K562 (cell line): ENCODE measurements around the gene MYADML2. TPM values are rescaled to one million over a fixed set of nuclear protein-coding genes. Genes with fewer than 3 reads are reported as not detected.
A peak's percentile ranks its signal among the peaks of the same experiment; 100 is the strongest.

Experiments
- ATAC-seq: fragments of 200-7000 bp; cut with Tn5 transposase; 3 replicates; pipeline ENCODE4 v1.9.1; 2020; ENCODE audit warnings: moderate library complexity
- BruUV-seq: library from RNA; stranded (reverse); fragments of 400-500 nt; replicated peaks from 2 replicates; lab custom pipeline; 2021; lab: Mats Ljungman, UMichigan
- CTCF ChIA-PET: fragments of 300-600 bp; formaldehyde crosslinking; extraction: SDS; loops from one replicate; lab custom pipeline; 2021; ENCODE audit warnings: low intra/inter-chr PET ratio; lab: Yijun Ruan, JAX
- POLR2A ChIA-PET: fragments of 300-600, 350-650 bp; sonication (Branson Sonifier 250); formaldehyde crosslinking; extraction: SDS; loops from one replicate; lab custom pipeline; 2021; ENCODE audit warnings: antibody characterized with exemption, inconsistent platforms; lab: Yijun Ruan, JAX
- DNase-seq, 4 experiments: peaks; one replicate each; pipeline versions ENCODE4 v3.0.0 to v3.0.0-alpha.2; 2011 to 2018; ENCODE audit warnings: low spot score in 3 of 4, mixed read lengths in 3 of 4; ENCODE audit errors: extremely low read depth in 1 of 4
- FAIRE-seq: peaks from 2 replicates; lab custom pipeline; 2011; peaks lifted over from hg19 to GRCh38; lab: Jason Lieb, UNC
- H2AFZ ChIP-seq: 2 replicates; pipeline ENCODE4 v1.6.0; 2011; ENCODE audit warnings: low read depth, low read length, control low read depth, inconsistent platforms
- H3K27ac ChIP-seq: fragments of 200-600 bp; 3 replicates; pipeline ENCODE4 v1.8.0; 2011; ENCODE audit warnings: low read depth, mild to moderate bottlenecking, control low read depth, inconsistent platforms, low read length, moderate library complexity, mixed read lengths; ENCODE audit errors: extremely low read depth
- H3K27me3 ChIP-seq, 2 experiments: fragments of 300-600 bp in 1 of 2; 2 replicates in 1 of 2; 3 replicates in 1 of 2; pipeline versions ENCODE4 v1.6.0 to v1.8.0; 2011; ENCODE audit warnings: inconsistent platforms in 2 of 2, low read length in 2 of 2, mild to moderate bottlenecking in 1 of 2, mixed read lengths in 1 of 2, moderate library complexity in 1 of 2; ENCODE audit not compliant: control insufficient read depth in 2 of 2, insufficient read depth in 2 of 2
- H3K36me3 ChIP-seq: fragments of 300-600 bp; 3 replicates; pipeline ENCODE4 v1.8.0; 2011; ENCODE audit warnings: mild to moderate bottlenecking, low read length, inconsistent platforms; ENCODE audit not compliant: control insufficient read depth, insufficient read depth
- H3K4me1 ChIP-seq, 2 experiments: fragments of 200-600 bp in 1 of 2; replicated peaks in 1 of 2; 2 replicates in 1 of 2; 3 replicates in 1 of 2; pipeline versions ENCODE4 v1.5.1 to v1.8.0; 2011; ENCODE audit warnings: inconsistent platforms in 2 of 2, low read length in 2 of 2, mild to moderate bottlenecking in 1 of 2, mixed read lengths in 1 of 2, moderate library complexity in 1 of 2; ENCODE audit not compliant: control insufficient read depth in 2 of 2, insufficient read depth in 2 of 2
- H3K4me2 ChIP-seq: 2 replicates; pipeline ENCODE4 v1.6.1; 2011; ENCODE audit warnings: low read length, control low read depth, inconsistent platforms, mixed read lengths; ENCODE audit not compliant: insufficient read depth
- H3K4me3 ChIP-seq: fragments of 200-600 bp; sonication (generic), shearing (Covaris generic); 2 replicates; pipeline ENCODE4 v1.5.1; 2016; ENCODE audit warnings: control low read depth, inconsistent platforms
- H3K79me2 ChIP-seq: fragments of 200-600 bp; 3 replicates; pipeline ENCODE4 v1.8.0; 2011; ENCODE audit warnings: low read length, inconsistent platforms; ENCODE audit not compliant: control insufficient read depth, insufficient read depth
- H3K9ac ChIP-seq, 2 experiments: 2 replicates each; pipeline versions ENCODE4 v1.6.0 to v1.6.1; 2011; ENCODE audit warnings: low read depth in 2 of 2, low read length in 2 of 2, control low read depth in 1 of 2, inconsistent platforms in 1 of 2, mild to moderate bottlenecking in 1 of 2, mixed read lengths in 1 of 2; ENCODE audit not compliant: insufficient read depth in 1 of 2
- H3K9me1 ChIP-seq: one replicate; pipeline ENCODE4 v1.6.0; 2011; ENCODE audit warnings: inconsistent platforms, mild to moderate bottlenecking, low read length, moderate library complexity; ENCODE audit not compliant: control insufficient read depth, insufficient read depth
- H3K9me3 ChIP-seq: replicated peaks from 2 replicates; pipeline ENCODE4 v1.5.1; 2011; ENCODE audit warnings: low read depth, low read length, inconsistent platforms; ENCODE audit not compliant: control insufficient read depth, insufficient read depth
- H4K20me1 ChIP-seq: replicated peaks from 2 replicates; pipeline ENCODE4 v1.6.1; 2011; ENCODE audit warnings: low read length, inconsistent platforms, mixed read lengths; ENCODE audit not compliant: control insufficient read depth, insufficient read depth
- CBX8 ChIP-seq: fragments of 200-600 bp; sonication (generic); IDR thresholded peaks from 2 replicates; pipeline ENCODE4 v1.6.1; 2012; ENCODE audit warnings: borderline replicate concordance, mixed run types, low read depth, mild to moderate bottlenecking, moderate library complexity, mixed read lengths, low read length, control low read depth, inconsistent platforms; ENCODE audit not compliant: poor library complexity, severe bottlenecking; ENCODE audit errors: extremely low read depth
- E2F3 ChIP-seq: fragments of 250-450 bp; sonication (Bioruptor Pico); IDR thresholded peaks from 2 replicates; pipeline ENCODE4 v1.4.0; 2020; ENCODE audit warnings: mild to moderate bottlenecking
- EHMT2 ChIP-seq: fragments of 450-650 bp; IDR thresholded peaks from 2 replicates; pipeline ENCODE4 v1.6.1; 2018; ENCODE audit warnings: antibody characterized with exemption
- ETV5 ChIP-seq: sonication (generic); formaldehyde crosslinking; IDR thresholded peaks from 2 replicates; pipeline ENCODE4 v1.4.0; 2020; ENCODE audit warnings: low read depth, mild to moderate bottlenecking, missing genetic modification reagents
- HDGF ChIP-seq: fragments of 450-650 bp; IDR thresholded peaks from 2 replicates; pipeline ENCODE4 v1.6.1; 2016
- HOXB6 ChIP-seq: fragments of 250-450 bp; sonication (Bioruptor Pico); IDR thresholded peaks from 2 replicates; pipeline ENCODE4 v1.5.1; 2022; ENCODE audit warnings: mild to moderate bottlenecking, borderline replicate concordance
- RBM34 ChIP-seq: fragments of 200-400 bp; formaldehyde crosslinking; IDR thresholded peaks from 2 replicates; pipeline ENCODE4 v1.6.1; 2018; ENCODE audit warnings: low read length, borderline replicate concordance; ENCODE audit not compliant: insufficient read depth
- ZBTB2 ChIP-seq: fragments of 450-650 bp; IDR thresholded peaks from 2 replicates; pipeline ENCODE4 v1.6.1; 2016; ENCODE audit warnings: antibody characterized with exemption
- ZNF165 ChIP-seq: fragments of 250-450 bp; sonication (Bioruptor Pico); IDR thresholded peaks from 2 replicates; pipeline ENCODE4 v1.4.0; 2020; ENCODE audit warnings: borderline replicate concordance
- ZNF184 ChIP-seq: sonication (generic); formaldehyde crosslinking; IDR thresholded peaks from 2 replicates; pipeline ENCODE4 v1.5.0; 2020; ENCODE audit warnings: missing genetic modification reagents
- ZNF217 ChIP-seq: sonication (generic); formaldehyde crosslinking; IDR thresholded peaks from 2 replicates; pipeline ENCODE4 v1.8.0; 2022; ENCODE audit warnings: mild to moderate bottlenecking, missing genetic modification reagents
- WGBS: fragments of 100-300 bp; shearing (Covaris generic); methylation state at CpG from one replicate; pipeline ENCODE4 v1.1.6; 2016; ENCODE audit warnings: low coverage, mixed read lengths; ENCODE audit not compliant: insufficient coverage; ENCODE audit errors: missing lambda C conversion rate; 5-methylcytosine and 5-hydroxymethylcytosine counted together
- in situ Hi-C: fragments of 300-500 bp; cut with MboI; formaldehyde crosslinking; loops from 4 replicates; pipeline ENCODE4 v1.15.0; 2018; ENCODE audit warnings: inconsistent platforms, mixed read lengths
- intact Hi-C: fragments of 100-400 bp; cut with micrococcal nuclease; formaldehyde crosslinking; loops from 2 replicates; pipeline ENCODE4 v1.14.2; 2022
- polyA plus RNA-seq, 8 experiments: library from polyadenylated mRNA; depleted of rRNA in 4 of 8; stranded (reverse) in 5 of 8; unstranded in 3 of 8; fragments of >200 nt; fragmentation: Nextera tagmentation in 2 of 8; fragmentation: Illumina TruSeq in 1 of 8; extraction: Ambion mirVana in 2 of 8; extraction: Trizol in 1 of 8; gene quantifications; 2 replicates each; pipeline versions ENCODE4 v1.2.1 to v1.2.3, GENCODE V29; 2011 to 2014; ENCODE audit warnings: inconsistent platforms in 1 of 8, missing spikeins in 1 of 8
- total RNA-seq, 7 experiments: library from RNA; depleted of rRNA in 6 of 7; stranded (reverse); fragments of >200 nt in 6 of 7; fragmentation: Illumina TruSeq in 2 of 7; extraction: Trizol in 2 of 7; gene quantifications; 2 replicates each; pipeline versions ENCODE4 v1.2.1 to v1.2.3, GENCODE V29; 2011 to 2021; ENCODE audit warnings: low replicate concordance in 1 of 7
- TF ChIP-seq, protein P1 (sequence below): fragments of 450-650 bp; formaldehyde crosslinking; conservative IDR thresholded peaks from 2 replicates; pipeline ENCODE4 v1.4.0; 2022; ENCODE audit warnings: mild to moderate bottlenecking, missing genetic modification characterization
- TF ChIP-seq, protein P2 (sequence below): sonication (generic); formaldehyde crosslinking; IDR thresholded peaks from 2 replicates; pipeline ENCODE4 v1.8.1; 2023; ENCODE audit warnings: mild to moderate bottlenecking, missing genetic modification reagents
- TF ChIP-seq, protein P3 (sequence below), 2 experiments: fragments of 450-650 bp in 1 of 2; sonication (generic) in 1 of 2; formaldehyde crosslinking; conservative IDR thresholded peaks; 2 replicates each; pipeline versions ENCODE4 v1.4.0 to v1.8.1; 2020 to 2022; ENCODE audit warnings: mild to moderate bottlenecking in 1 of 2, missing genetic modification reagents in 1 of 2

MYADML2 gene
- total and polyA plus RNA-seq, 9 of the 15 experiments (the other 6 are each of a cell fraction or from before 2014, with no cell fraction given): not detected

DNA sequence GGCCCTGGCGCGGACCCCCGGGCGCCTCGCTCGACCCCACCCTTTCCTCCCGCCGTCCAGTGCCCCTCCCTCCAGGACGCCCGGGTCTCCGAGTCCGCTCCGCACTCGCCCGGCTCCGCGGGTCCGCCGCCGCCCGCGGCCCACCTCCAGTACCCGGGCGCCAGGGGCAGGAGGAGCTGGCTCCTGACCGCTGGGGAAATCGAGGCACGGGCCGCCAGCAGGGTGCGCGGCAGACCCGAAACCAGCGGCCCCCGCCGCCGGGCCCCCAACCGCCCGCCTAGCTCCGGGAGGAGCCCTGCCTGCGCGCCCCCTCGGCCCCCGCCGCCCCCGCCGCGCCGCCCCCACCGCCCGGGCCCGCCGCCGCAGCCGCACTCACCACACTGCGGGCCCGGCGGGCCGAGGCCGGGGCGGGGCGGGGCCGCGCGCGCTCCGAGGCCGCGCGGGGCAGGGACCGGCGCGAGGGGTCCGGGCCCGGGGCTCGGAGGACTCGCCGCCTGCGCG lies 19.8 kb downstream of the MYADML2 start (continued):
- TF ChIP-seq HOXB6 (CRISPR knock-in tag): no peak
- TF ChIP-seq CBX8: no peak
- TF ChIP-seq E2F3 (CRISPR knock-in tag): no peak

DNA sequence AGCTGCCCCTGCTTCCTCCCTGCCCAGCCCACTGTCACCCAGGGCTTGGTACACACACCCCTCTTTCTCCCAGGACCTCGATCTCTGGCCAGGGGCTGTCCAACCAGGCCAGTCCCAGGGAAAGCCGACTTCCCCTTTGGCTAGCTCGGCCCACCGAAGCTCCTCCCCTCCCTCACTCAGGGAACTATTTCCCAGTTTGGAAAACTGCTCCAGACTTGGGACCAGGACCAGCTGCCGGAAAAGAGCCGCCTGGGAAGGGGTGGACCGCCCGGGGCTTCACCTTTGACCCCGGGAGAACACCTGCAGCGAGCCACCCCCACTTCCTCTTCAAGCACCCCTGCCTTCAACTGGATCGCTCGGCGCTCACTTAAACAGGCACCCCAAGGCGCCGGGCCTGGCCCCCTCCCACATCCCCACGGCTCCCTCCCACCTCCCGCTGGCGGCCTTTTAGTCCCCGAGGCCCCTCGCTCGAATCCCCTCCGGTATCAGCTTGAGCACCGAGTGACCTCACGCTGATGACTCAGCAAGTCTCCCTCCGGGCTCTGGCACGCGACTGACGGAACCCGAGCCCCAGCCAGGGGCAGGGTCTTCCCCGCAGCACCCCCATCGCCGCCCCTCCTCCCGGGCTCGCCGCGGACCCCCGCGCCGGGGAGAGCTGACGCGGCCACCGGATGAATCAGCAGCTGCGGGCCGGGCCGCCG lies 20.4 kb downstream of the MYADML2 start:
- H3K36me3 ChIP-seq: peaks cover 13% of the 10 kb centered on the region; the same call in 2 of the 3 replicates
- H3K9ac ChIP-seq: peak overlapping the region; percentile 92 to 93
- H3K9me1 ChIP-seq: no peaks in the 10 kb centered on the region
- DNase-seq: peak; percentile 69 to 90 (median 76)
- BruUV-seq: TSS peak; percentile 32
- H3K27me3 ChIP-seq: no peaks in the 10 kb centered on the region
- in situ Hi-C loops (no loop called here), intact Hi-C loops (no loop called here)
- H3K4me1 ChIP-seq: peaks cover 41 to 95% of the 10 kb centered on the region in 2 experiments
- peak overlapping the region; percentile 80 for H3K4me2 ChIP-seq
- ChIA-PET CTCF (interaction anchor here (0.8 kb wide), 1 partner anchor 10 kb away, joined by 3 read pairs; no protein-coding TSS in a partner anchor), POLR2A (interaction anchor here (0.5 to 4.8 kb wide), 18 partner anchors 8 to 509 kb away, joined by 3 to 32 read pairs (median 3); partner anchors contain the start of genes ACTG1, ARL16, HGS and MRPL12)
- FAIRE-seq: peak; percentile 78
- ATAC-seq: peak; percentile 6
- no peaks in the 10 kb centered on the region for H3K9me3 ChIP-seq
- no peak overlapping the region for H2AFZ ChIP-seq
- WGBS: under 1% methylated on average over 27 of the region's 46 CpGs
- H3K27ac ChIP-seq: peak overlapping the region; percentile 98
- H3K79me2 ChIP-seq: peaks cover 75% of the 10 kb centered on the region
- peak overlapping the region; percentile 81 for H3K4me3 ChIP-seq
- H4K20me1 ChIP-seq: peaks cover 6% of the 10 kb centered on the region; the same call in 1 of the 2 replicates
- TF ChIP-seq RBM34 (no peak), ZNF165 (CRISPR knock-in tag) (no peak), ETV5 (CRISPR knock-in tag) (0 out of 2 replicates have a peak, but pooled peaks have one; percentile 16), EHMT2 (no peak), ZNF217 (CRISPR knock-in tag) (no peak), HDGF (no peak), ZNF184 (CRISPR knock-in tag) (no peak), ZBTB2 (peak; percentile 60; the same call in 1 of the 2 replicates)
- TF ChIP-seq, protein P1, sequence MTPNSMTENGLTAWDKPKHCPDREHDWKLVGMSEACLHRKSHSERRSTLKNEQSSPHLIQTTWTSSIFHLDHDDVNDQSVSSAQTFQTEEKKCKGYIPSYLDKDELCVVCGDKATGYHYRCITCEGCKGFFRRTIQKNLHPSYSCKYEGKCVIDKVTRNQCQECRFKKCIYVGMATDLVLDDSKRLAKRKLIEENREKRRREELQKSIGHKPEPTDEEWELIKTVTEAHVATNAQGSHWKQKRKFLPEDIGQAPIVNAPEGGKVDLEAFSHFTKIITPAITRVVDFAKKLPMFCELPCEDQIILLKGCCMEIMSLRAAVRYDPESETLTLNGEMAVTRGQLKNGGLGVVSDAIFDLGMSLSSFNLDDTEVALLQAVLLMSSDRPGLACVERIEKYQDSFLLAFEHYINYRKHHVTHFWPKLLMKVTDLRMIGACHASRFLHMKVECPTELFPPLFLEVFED: no peak
- TF ChIP-seq, protein P2, sequence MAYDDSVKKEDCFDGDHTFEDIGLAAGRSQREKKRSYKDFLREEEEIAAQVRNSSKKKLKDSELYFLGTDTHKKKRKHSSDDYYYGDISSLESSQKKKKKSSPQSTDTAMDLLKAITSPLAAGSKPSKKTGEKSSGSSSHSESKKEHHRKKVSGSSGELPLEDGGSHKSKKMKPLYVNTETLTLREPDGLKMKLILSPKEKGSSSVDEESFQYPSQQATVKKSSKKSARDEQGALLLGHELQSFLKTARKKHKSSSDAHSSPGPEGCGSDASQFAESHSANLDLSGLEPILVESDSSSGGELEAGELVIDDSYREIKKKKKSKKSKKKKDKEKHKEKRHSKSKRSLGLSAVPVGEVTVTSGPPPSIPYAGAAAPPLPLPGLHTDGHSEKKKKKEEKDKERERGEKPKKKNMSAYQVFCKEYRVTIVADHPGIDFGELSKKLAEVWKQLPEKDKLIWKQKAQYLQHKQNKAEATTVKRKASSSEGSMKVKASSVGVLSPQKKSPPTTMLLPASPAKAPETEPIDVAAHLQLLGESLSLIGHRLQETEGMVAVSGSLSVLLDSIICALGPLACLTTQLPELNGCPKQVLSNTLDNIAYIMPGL (CRISPR knock-in tag): no peak
- TF ChIP-seq, protein P3, sequence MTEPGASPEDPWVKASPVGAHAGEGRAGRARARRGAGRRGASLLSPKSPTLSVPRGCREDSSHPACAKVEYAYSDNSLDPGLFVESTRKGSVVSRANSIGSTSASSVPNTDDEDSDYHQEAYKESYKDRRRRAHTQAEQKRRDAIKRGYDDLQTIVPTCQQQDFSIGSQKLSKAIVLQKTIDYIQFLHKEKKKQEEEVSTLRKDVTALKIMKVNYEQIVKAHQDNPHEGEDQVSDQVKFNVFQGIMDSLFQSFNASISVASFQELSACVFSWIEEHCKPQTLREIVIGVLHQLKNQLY (CRISPR knock-in tag; conservative IDR thresholded peaks at IDR 0.05): no peak
